Renal pelvis (tissue), 4 donors: ENCODE results near the gene LSM14A. TPM values are rescaled to one million over a fixed set of nuclear protein-coding genes. Genes with fewer than 3 reads are reported as not detected.
A peak's percentile ranks its signal among the peaks of the same experiment; 100 is the strongest.
"Not testable (repeated sequence)": the region's sequence is repeated elsewhere in the genome, so short reads cannot be mapped to it uniquely, and the experiment has no call there.

ENCODE experiments used
- DNase-seq: peaks from one replicate; pipeline ENCODE4 v3.0.0-alpha.2; 2013
- polyA plus RNA-seq, 3 donors: library from polyadenylated mRNA; unstranded; fragments of 120-200 nt; gene quantifications; one replicate each; pipeline ENCODE4 v1.2.1, GENCODE V29; 2013; ENCODE audit not compliant: insufficient read length in 3 of 3

Gene LSM14A
- polyA plus RNA-seq, 3 donors, result 155 to 179 (median 178) TPM

- DNase-seq, result no peak
Observed at GRCh38 chr19:34148658-34149185, 23.6 kb upstream of the LSM14A start.

DNA sequence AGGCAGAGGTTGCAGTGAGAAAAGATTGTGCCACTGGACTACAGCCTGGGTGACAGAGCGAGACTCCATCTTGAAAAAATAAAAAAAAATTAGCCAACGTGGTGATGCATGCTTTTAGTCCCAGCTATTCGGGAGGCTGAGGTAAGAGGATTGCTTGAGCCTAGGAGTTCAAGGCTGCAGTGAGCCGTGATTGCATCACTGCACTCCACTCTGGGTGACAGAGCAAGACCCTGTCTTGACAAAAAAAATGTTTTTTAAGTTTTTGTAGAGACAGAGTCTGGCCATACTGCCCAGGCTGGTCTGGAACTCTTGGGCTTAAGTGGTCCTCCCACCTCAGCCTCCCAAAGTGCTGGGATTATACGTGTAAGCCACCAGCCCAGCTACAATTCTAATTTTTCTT is 22.4 kb upstream of the LSM14A start:
- DNase-seq, result no peak

- DNase-seq, result no peak
Observed at GRCh38 chr19:34150558-34150957, 21.7 kb upstream of the LSM14A start.

DNA sequence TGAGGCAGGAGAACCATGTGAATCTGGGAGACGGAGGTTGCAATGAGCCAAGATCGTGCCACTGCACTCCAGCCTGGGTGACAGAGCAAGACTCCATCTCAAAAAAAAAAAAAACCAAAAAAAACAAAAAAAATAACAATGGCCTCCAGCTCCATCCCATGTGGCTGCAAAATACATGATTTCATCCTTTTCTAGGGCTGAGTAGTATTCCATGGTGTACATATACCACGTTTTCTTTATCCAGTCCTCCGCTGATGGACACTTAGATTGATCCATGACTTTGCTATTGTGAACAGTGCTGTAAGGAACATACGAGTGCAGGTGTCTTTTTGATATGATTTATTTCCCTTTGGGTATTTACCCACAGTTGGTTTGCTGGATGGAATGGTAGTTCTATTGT is 20.9 kb upstream of the LSM14A start:
- no peak for DNase-seq

DNA sequence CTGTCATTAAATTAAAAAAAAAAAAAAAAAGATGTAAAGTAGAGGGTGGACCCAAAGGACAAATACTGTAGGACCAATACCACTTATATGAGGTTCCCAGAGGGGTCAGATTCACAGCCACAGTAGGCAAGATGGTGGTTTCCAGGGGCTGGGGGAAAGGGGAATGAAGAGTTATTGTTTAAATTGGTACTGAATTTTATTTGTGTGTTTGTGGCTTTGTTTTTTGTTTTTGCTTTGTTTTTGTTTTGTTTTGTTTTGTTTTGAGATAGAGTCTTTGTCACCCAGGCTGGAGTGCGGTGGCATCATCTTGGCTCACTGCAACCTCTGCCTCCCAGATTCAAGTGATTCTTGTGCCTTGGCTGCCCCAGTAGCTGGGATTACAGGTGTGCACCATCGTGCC is 17.9 kb upstream of the LSM14A start:
- no peak for DNase-seq

DNA sequence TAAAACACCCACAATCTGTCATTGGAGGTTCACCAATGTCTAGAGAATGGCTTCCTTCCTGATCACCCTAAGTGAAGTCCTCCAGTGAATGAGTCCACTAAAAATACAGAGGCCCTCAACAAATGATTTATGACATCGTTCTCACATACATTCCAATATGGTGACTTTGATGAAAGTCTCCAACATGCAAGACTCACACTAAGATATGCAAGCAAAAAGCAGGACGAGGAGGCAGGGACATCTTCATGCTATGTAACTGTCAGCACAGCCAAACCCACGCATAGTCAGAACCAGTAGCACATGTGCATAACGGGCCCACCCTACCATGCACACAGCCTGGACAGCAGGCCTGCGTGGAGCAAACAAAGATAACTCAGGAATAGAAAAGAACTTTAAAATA is 16.6 kb upstream of the LSM14A start:
- DNase-seq, result no peak

- DNase-seq, result not testable (repeated sequence)
Observed at GRCh38 chr19:34158966-34159365, 13.3 kb upstream of the LSM14A start.

GRCh38 chr19:34159541-34159940 is 12.8 kb upstream of the LSM14A start:
- not testable (repeated sequence) for DNase-seq

DNA sequence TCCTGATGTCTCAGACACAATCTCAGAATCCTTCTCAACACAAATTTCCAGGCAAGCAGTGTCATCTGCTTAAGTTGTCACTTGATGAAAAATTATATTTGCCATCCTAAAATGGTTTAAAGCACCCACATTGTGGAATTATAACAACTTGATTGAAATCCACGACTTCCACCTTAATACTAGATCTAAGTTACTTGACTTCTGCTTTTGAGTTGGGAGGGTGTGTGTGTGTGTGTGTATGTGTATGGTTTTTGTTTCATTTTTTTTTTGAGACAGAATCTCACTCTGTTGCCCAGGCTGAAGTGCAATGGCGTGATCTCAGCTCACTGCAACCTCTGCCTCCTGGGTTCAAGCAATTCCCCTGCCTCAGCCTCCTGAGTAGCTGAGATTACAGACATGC is 10.4 kb upstream of the LSM14A start:
- DNase-seq, result not testable (repeated sequence)

DNA sequence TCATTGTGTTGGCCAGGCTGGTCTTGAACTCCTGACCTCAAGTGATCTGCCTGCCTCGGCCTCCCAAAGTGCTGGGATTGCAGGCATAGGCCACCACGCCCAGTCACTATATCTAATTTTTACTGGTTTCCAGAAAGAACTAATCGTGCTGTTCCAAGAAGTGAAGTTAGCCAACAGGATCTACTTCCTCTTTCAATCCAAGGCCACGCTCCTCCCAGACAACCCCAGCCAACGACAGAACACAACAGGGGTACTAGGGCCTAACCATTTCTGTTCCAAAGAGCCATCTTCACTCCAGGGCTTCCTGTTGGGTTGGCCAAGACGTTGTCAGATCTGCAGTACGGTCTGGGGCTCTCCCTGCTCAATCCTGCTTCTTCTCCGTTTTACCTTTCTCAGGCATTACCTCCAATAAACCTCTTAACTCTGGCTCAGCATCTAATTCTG is 7.0 kb upstream of the LSM14A start:
- no peak for DNase-seq

DNA sequence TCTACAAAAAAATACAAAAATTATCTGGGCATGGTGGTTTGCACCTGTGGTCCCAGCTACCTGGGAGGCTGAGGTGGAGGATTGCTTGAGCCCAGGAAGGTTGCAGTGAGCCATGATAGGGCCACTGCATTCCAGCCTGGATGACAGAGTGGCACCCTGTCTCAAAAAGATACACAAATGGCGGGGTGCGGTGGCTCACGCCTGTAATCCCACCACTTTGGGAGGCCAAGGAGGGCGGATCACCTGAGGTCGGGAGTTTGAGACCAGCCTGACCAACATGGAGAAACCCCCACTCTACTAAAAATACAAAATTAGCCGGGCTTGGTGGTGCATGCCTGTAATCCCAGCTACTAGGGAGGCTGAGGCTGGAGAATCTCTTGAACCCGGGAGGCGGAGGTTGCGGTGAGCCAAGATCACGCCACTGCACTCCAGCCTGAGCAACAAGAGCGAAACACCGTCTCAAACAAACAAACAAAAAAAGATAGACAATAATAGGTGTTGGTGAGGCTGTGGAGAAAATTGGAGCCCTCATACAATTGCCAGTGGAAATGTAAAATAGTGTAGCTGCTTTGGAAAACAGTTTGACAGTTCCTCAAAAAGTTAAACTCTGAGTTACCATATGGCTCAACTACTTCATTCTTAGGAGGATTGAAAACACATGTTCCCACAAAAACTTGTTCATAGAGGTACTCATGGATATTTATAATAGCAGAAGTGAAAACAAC is 2.7 kb upstream of the LSM14A start:
- not testable (repeated sequence) for DNase-seq

GRCh38 chr19:34171539-34171876 is 796 bp upstream of the LSM14A start:
- DNase-seq, result peak; percentile 12

DNA sequence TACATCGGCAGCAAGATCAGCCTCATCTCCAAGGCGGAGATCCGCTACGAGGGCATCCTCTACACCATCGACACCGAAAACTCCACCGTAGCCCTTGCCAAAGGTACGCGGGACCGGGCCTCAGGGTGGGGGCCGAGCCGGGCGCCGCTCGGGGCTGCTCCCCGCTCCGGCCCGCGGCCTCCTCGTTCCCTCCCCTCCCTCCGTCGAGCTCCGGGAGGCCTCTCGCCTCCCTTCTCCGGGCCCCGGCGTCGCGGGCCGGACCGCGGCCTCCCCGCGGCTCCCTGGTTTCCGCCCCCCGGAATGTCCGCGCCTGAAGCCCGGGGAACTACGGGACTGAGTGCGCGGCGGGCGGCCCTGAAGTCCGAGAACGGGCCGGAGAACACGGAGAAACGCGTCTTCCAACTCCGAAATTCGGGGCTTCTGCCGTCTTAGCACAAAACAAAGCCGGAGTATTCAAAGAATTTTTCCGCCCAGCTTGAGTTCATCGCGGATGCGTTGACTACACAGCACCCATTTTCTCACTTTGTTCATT is 423 bp downstream of the LSM14A start:
- no peak for DNase-seq

- DNase-seq, result peak; percentile 76
Observed at GRCh38 chr19:34173193-34173956, 1.1 kb downstream of the LSM14A start.

- DNase-seq, result not testable (repeated sequence)
Observed at GRCh38 chr19:34175173-34175572, 2.9 kb downstream of the LSM14A start.

- no peak for DNase-seq
Observed at GRCh38 chr19:34176581-34176980, 4.3 kb downstream of the LSM14A start.

GRCh38 chr19:34178274-34178610 is 5.9 kb downstream of the LSM14A start:
- no peak for DNase-seq

DNA sequence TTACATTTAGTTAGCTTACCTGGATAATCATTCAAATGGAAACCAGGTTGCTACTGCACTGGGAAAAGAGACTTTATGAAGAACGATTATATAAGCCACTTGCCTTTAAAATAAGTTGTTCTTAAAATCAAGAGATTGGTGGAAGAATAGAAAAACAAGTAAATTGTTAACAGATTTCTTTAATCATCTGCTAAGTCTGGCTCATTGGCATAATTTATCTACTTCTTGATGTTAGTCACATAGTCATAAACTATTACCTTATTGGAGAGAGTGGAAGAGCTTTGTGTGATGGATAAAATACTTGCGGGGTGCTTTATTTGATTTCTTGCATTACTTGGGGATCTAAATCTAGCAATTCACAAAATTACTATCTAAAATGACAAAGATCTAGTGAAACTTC is 6.8 kb downstream of the LSM14A start:
- DNase-seq, result no peak

DNA sequence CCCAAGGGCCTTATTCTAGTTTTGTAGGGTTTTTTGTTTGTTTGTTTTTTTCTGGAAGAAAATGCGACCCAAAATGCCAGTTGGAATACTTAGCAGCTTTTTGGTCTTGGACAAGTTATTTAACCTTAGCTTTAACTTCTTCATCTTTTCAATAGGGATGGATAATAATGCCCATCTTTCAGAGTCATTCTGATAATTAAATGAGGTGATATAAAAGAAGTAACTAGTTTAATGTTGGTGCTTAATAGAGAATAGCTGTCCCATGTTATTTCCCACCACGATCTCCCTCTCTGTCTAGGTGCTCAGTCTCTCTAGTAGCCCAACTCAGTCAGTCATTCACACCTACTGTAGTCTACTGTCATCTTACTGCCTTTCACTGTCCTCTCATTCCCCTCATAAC is 8.0 kb downstream of the LSM14A start:
- no peak for DNase-seq

DNA sequence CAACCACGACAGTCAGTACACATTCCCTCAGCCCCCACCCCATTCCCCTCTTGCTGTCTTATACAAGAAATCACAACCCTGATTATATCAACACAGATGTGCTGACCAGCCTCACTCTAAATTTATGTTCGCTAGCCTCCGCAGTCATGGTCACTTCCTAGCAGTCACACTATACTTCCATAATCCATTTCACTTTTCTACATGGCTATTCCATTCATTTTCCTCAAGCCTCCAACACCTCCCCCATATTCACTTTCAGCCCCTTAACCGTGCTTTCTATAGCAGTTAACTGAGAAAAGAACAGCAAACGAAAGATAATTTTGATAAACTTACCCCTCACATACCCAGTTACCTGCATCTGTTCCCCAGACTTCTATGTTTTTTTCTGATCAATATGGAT is 8.4 kb downstream of the LSM14A start:
- DNase-seq, result no peak

- no peak for DNase-seq
Observed at GRCh38 chr19:34181111-34181864, 9.0 kb downstream of the LSM14A start.

DNA sequence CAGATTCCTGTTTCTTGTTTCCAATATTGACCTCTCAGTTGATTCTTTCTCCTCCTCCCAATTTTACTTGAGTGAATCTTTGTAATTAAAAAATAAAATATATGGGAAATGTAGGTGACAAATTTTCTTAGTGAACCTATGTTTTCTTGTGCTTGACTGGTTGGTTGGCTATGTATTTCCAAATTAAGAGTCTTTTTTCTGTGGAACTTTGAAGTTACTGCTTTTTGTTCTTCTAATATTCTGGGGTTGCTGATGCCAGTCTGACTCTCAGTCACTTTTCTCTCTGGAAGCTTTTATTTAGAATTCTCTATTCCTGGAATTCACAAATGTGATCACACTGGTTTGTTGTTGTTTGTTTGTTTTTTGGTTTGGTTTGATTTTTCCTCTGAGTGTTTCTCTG is 9.8 kb downstream of the LSM14A start:
- no peak for DNase-seq
